Measurements from ENCODE around the gene PPP3R1.
"Not testable (repeated sequence)": the region's sequence is repeated elsewhere in the genome, so short reads cannot be mapped to it uniquely, and the experiment has no call there.

Gene PPP3R1

GRCh38 chr2:68185541-68186164 is 66.7 kb downstream of the PPP3R1 start:
- peak; percentile 24 for DNase-seq

GRCh38 chr2:68182902-68183301 is 69.4 kb downstream of the PPP3R1 start:
- DNase-seq: no peak

- DNase-seq: no peak
Observed at GRCh38 chr2:68178954-68179627, 73.2 kb downstream of the PPP3R1 start.

GRCh38 chr2:68178432-68178831 is 73.9 kb downstream of the PPP3R1 start:
- DNase-seq: no peak

- no peak for DNase-seq
Observed at GRCh38 chr2:68177541-68177940, 74.8 kb downstream of the PPP3R1 start.

GRCh38 chr2:68176657-68177056 is 75.7 kb downstream of the PPP3R1 start:
- DNase-seq: no peak

- DNase-seq: not testable (repeated sequence)
Observed at GRCh38 chr2:68175210-68175609, 77.1 kb downstream of the PPP3R1 start.

GRCh38 chr2:68172990-68173700 is 79.2 kb downstream of the PPP3R1 start:
- DNase-seq: no peak

GRCh38 chr2:68172521-68172920 is 79.8 kb downstream of the PPP3R1 start:
- DNase-seq: no peak

GRCh38 chr2:68171684-68172083 is 80.6 kb downstream of the PPP3R1 start:
- DNase-seq: no peak

GRCh38 chr2:68171146-68171545 is 81.2 kb downstream of the PPP3R1 start:
- no peak for DNase-seq

- no peak for DNase-seq
Observed at GRCh38 chr2:68169308-68169707, 83.0 kb downstream of the PPP3R1 start.

GRCh38 chr2:68167186-68167585 is 85.1 kb downstream of the PPP3R1 start:
- DNase-seq: no peak

GRCh38 chr2:68163641-68164040 is 88.7 kb downstream of the PPP3R1 start:
- DNase-seq: no peak

- DNase-seq: peak; percentile 3
Observed at GRCh38 chr2:68158134-68158447, 94.2 kb downstream of the PPP3R1 start.

GRCh38 chr2:68157402-68158133 is 94.8 kb downstream of the PPP3R1 start, which contains the start of gene PNO1:
Gene PNO1, plus strand, starts transcription at chr2:68157888. Its CDS starts 47 bp downstream, at chr2:68157935.
- peak; percentile 95 for DNase-seq

GRCh38 chr2:68157002-68157401 is 95.3 kb downstream of the PPP3R1 start:
- DNase-seq: no peak

- DNase-seq: no peak
Observed at GRCh38 chr2:68156419-68156818, 95.9 kb downstream of the PPP3R1 start.

- DNase-seq: no peak
Observed at GRCh38 chr2:68155618-68156017, 96.7 kb downstream of the PPP3R1 start.

- DNase-seq: no peak
Observed at GRCh38 chr2:68152681-68153347, 99.5 kb downstream of the PPP3R1 start.

GRCh38 chr2:68151037-68151436 is 101.3 kb downstream of the PPP3R1 start:
- DNase-seq: peak; percentile 22

GRCh38 chr2:68141875-68142274 is 110.5 kb downstream of the PPP3R1 start:
- DNase-seq: no peak
